Neuronal stem cell (in vitro differentiated cells): ENCODE measurements around the gene CEP170.

Experiments
- DNase-seq: peaks from one replicate; pipeline ENCODE4 v3.0.0-alpha.2; 2013; ENCODE audit warnings: low spot score
- H2AFZ ChIP-seq: one replicate; pipeline ENCODE4 v1.6.1; 2013; ENCODE audit warnings: mild to moderate bottlenecking, low read length, inconsistent platforms
- H2AK5ac ChIP-seq: 2 replicates; pipeline ENCODE4 v1.6.1; 2013; ENCODE audit warnings: low read depth, mild to moderate bottlenecking, inconsistent platforms, low read length, moderate library complexity, mixed read lengths
- H2BK120ac ChIP-seq: 2 replicates; pipeline ENCODE4 v1.6.1; 2013; ENCODE audit warnings: low read depth, mild to moderate bottlenecking, inconsistent platforms, low read length, moderate library complexity, mixed read lengths
- H2BK12ac ChIP-seq: one replicate; pipeline ENCODE4 v1.6.1; 2013; ENCODE audit warnings: low read length, inconsistent platforms
- H2BK15ac ChIP-seq: 2 replicates; pipeline ENCODE4 v1.6.1; 2013; ENCODE audit warnings: mild to moderate bottlenecking, low read length, inconsistent platforms, mixed read lengths
- H2BK5ac ChIP-seq: one replicate; pipeline ENCODE4 v1.6.1; 2013; ENCODE audit warnings: inconsistent platforms, mild to moderate bottlenecking, low read length, moderate library complexity
- H3K14ac ChIP-seq: one replicate; pipeline ENCODE4 v1.6.1; 2013; ENCODE audit warnings: low read length, inconsistent platforms
- H3K18ac ChIP-seq: 2 replicates; pipeline ENCODE4 v1.6.1; 2013; ENCODE audit warnings: low read length, inconsistent platforms
- H3K23ac ChIP-seq: 2 replicates; pipeline ENCODE4 v1.6.1; 2013; ENCODE audit warnings: low read depth, mild to moderate bottlenecking, mixed read lengths, low read length, inconsistent platforms; ENCODE audit not compliant: poor library complexity
- H3K27ac ChIP-seq: replicated peaks from 3 replicates; pipeline ENCODE4 v1.5.1; 2013; ENCODE audit warnings: low read length, inconsistent platforms
- H3K27me3 ChIP-seq, 3 experiments: 2 replicates each; pipeline ENCODE4 v1.6.1; 2013; ENCODE audit warnings: low read length in 3 of 3, mild to moderate bottlenecking in 2 of 3, inconsistent platforms in 1 of 3, low read depth in 1 of 3, mixed read lengths in 1 of 3, moderate library complexity in 1 of 3; ENCODE audit not compliant: control insufficient read depth in 3 of 3, insufficient read depth in 3 of 3
- H3K36me3 ChIP-seq, 2 donors: replicated peaks in 1 of 2; 2 replicates each; pipeline ENCODE4 v1.6.1; 2013; ENCODE audit warnings: low read length in 2 of 2; ENCODE audit not compliant: control insufficient read depth in 2 of 2, insufficient read depth in 2 of 2
- H3K4ac ChIP-seq: 2 replicates; pipeline ENCODE4 v1.6.1; 2013; ENCODE audit warnings: inconsistent platforms, mild to moderate bottlenecking, low read length, moderate library complexity
- H3K4me1 ChIP-seq, 2 donors: 1 replicate in 1 of 2; 2 replicates in 1 of 2; pipeline ENCODE4 v1.6.1; 2013; ENCODE audit warnings: low read length in 2 of 2, low read depth in 1 of 2; ENCODE audit not compliant: control insufficient read depth in 2 of 2, insufficient read depth in 1 of 2
- H3K4me2 ChIP-seq: one replicate; pipeline ENCODE4 v1.6.1; 2013; ENCODE audit warnings: mild to moderate bottlenecking, low read length, inconsistent platforms; ENCODE audit not compliant: insufficient read depth, poor library complexity, severe bottlenecking
- H3K4me3 ChIP-seq, 2 donors: 2 replicates each; pipeline ENCODE4 v1.5.1; 2013; ENCODE audit warnings: low read length in 2 of 2, mild to moderate bottlenecking in 2 of 2, inconsistent platforms in 1 of 2, moderate library complexity in 1 of 2
- H3K79me1 ChIP-seq: one replicate; pipeline ENCODE4 v1.6.1; 2013; ENCODE audit warnings: low read depth, mild to moderate bottlenecking, inconsistent platforms, low read length, moderate library complexity
- H3K9ac ChIP-seq: one replicate; pipeline ENCODE4 v1.6.1; 2013; ENCODE audit warnings: mild to moderate bottlenecking, low read depth, low read length, inconsistent platforms; ENCODE audit not compliant: poor library complexity
- H3K9me3 ChIP-seq, 2 donors: replicated peaks in 1 of 2; 2 replicates each; pipeline versions ENCODE3 to v1.6.1; 2013; ENCODE audit warnings: low read length in 2 of 2, mild to moderate bottlenecking in 2 of 2, inconsistent platforms in 1 of 2, low read depth in 1 of 2, mixed read lengths in 1 of 2, moderate library complexity in 1 of 2; ENCODE audit not compliant: control insufficient read depth in 2 of 2, insufficient read depth in 1 of 2
- H4K8ac ChIP-seq: one replicate; pipeline ENCODE4 v1.6.1; 2013; ENCODE audit warnings: low read depth, mild to moderate bottlenecking, inconsistent platforms, low read length, moderate library complexity
- H4K91ac ChIP-seq: one replicate; pipeline ENCODE4 v1.6.1; 2013; ENCODE audit warnings: low read length, low read depth, mild to moderate bottlenecking, inconsistent platforms; ENCODE audit not compliant: poor library complexity
- WGBS, 2 donors: extraction: QIAGEN DNeasy Blood & Tissue Kit; methylation state at CpG; one replicate each; pipeline ENCODE4 v1.1.7; 2013; ENCODE audit warnings: missing lambda C conversion rate in 2 of 2, mixed read lengths in 1 of 2; ENCODE audit not compliant: insufficient read length in 2 of 2, insufficient replicate concordance in 1 of 2; ENCODE audit errors: extremely low coverage in 2 of 2; 5-methylcytosine and 5-hydroxymethylcytosine counted together

CEP170 gene

DNA sequence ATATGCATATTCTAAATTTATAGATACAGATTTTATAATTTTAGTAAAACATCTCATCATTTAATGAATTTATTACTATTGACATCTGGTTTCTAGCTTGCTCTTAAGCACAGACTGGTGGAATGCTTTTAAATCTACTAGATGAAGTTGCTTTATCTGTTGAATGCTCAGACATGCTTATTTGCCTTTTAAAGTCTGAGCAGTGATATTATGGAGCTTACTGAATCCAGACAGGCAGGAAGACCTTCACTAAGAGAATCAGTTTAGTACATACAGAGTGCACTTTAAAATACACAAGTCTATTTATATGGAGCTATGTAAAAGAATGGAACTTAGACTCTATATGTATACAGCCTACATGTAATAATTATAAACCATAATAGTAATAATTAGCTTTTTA, 17.3 kb upstream of the CEP170 start:
- Histone ChIP-seq H2BK12ac (no peak overlapping the region), H3K36me3 (peaks cover 0 to 47% of the 10 kb centered on the region in 2 donors), H3K9me3 (peaks cover 0 to 3% of the 10 kb centered on the region in 2 donors), H3K4me3 (no peak overlapping the region), H4K91ac (no peak overlapping the region), H3K23ac (no peak overlapping the region), H3K27me3 (no peaks in the 10 kb centered on the region), H3K18ac (no peak overlapping the region), H3K4ac (no peak overlapping the region), H3K4me1 (peaks cover 0 to 5% of the 10 kb centered on the region in 2 donors), H2BK5ac (no peak overlapping the region), H2AFZ (no peak overlapping the region), H2AK5ac (no peak overlapping the region), H3K4me2 (no peak overlapping the region), H3K9ac (no peak overlapping the region), H3K27ac (no peak overlapping the region), H3K79me1 (no peaks in the 10 kb centered on the region), H2BK15ac (no peak overlapping the region), H4K8ac (no peak overlapping the region), H2BK120ac (no peak overlapping the region), H3K14ac (no peak overlapping the region)
- no peak for DNase-seq

- Histone ChIP-seq H3K9me3 (no peaks in the 10 kb centered on the region), H3K18ac (no peak overlapping the region), H3K9ac (no peak overlapping the region), H3K27me3 (no peaks in the 10 kb centered on the region), H4K8ac (no peak overlapping the region), H2BK15ac (no peak overlapping the region), H3K14ac (no peak overlapping the region), H3K79me1 (no peaks in the 10 kb centered on the region), H2BK12ac (no peak overlapping the region), H3K4me3 (no peak overlapping the region), H2AFZ (no peak overlapping the region), H2BK5ac (no peak overlapping the region), H2AK5ac (no peak overlapping the region), H3K27ac (no peak overlapping the region), H3K4ac (no peak overlapping the region), H2BK120ac (no peak overlapping the region), H3K36me3 (peaks cover 0 to 43% of the 10 kb centered on the region in 2 donors), H4K91ac (no peak overlapping the region), H3K4me1 (peaks cover 0 to 5% of the 10 kb centered on the region in 2 donors), H3K23ac (no peak overlapping the region), H3K4me2 (no peak overlapping the region)
- no CpG with 5 or more reads among the region's 1 CpG for WGBS, 2 donors
- DNase-seq = no peak
Measured at GRCh38 chr1:243271996-243272395, 16.9 kb upstream of the CEP170 start.

GRCh38 chr1:243270097-243270864, 15.2 kb upstream of the CEP170 start:
- DNase-seq = no peak
- no peaks in the 10 kb centered on the region for H3K27me3 ChIP-seq
- H3K4me3 ChIP-seq = no peak overlapping the region
- no peak overlapping the region for H3K23ac ChIP-seq
- no peak overlapping the region for H2AK5ac ChIP-seq
- H4K8ac ChIP-seq = no peak overlapping the region
- WGBS, 2 donors = no CpG with 5 or more reads among the region's 6 CpGs
- H3K4me2 ChIP-seq = no peak overlapping the region
- H3K4ac ChIP-seq = no peak overlapping the region
- no peaks in the 10 kb centered on the region for H3K9me3 ChIP-seq
- no peak overlapping the region for H3K14ac ChIP-seq
- H2BK5ac ChIP-seq = no peak overlapping the region
- no peak overlapping the region for H2BK15ac ChIP-seq
- H3K18ac ChIP-seq = no peak overlapping the region
- H2AFZ ChIP-seq = no peak overlapping the region
- H3K36me3 ChIP-seq = peaks cover 0 to 30% of the 10 kb centered on the region in 2 donors
- no peak overlapping the region for H3K27ac ChIP-seq
- no peak overlapping the region for H3K9ac ChIP-seq
- no peak overlapping the region for H2BK12ac ChIP-seq
- H4K91ac ChIP-seq = no peak overlapping the region
- H3K4me1 ChIP-seq = peaks cover 0 to 5% of the 10 kb centered on the region in 2 donors
- no peaks in the 10 kb centered on the region for H3K79me1 ChIP-seq
- no peak overlapping the region for H2BK120ac ChIP-seq

DNA sequence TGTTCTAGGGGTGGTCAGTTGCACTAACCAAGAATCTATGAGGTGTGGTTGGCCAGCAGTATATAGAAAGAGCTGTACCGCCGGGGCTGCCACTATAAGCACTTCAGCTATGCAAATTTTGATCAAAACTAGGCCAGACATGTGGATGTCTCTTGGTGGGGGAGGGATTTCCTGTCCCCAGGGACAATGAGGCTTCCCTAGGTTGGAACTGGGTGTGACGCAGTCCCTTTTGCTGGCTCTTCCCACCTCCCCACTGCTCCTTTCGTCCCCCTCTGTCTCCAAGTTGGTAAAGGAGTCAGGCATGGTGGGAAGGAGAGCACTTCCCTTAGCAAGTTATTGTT, 14.3 kb upstream of the CEP170 start:
- Histone ChIP-seq H3K27ac (no peak overlapping the region), H3K4me3 (no peak overlapping the region), H3K9me3 (no peaks in the 10 kb centered on the region), H3K18ac (no peak overlapping the region), H3K79me1 (no peaks in the 10 kb centered on the region), H2BK120ac (no peak overlapping the region), H2AK5ac (no peak overlapping the region), H4K91ac (no peak overlapping the region), H2BK15ac (no peak overlapping the region), H3K4me2 (no peak overlapping the region), H2BK5ac (no peak overlapping the region), H3K23ac (no peak overlapping the region), H4K8ac (no peak overlapping the region), H2BK12ac (no peak overlapping the region), H3K36me3 (peaks cover 0 to 22% of the 10 kb centered on the region in 2 donors), H2AFZ (no peak overlapping the region), H3K14ac (no peak overlapping the region), H3K4me1 (peaks cover 0 to 5% of the 10 kb centered on the region in 2 donors), H3K4ac (no peak overlapping the region), H3K9ac (no peak overlapping the region), H3K27me3 (no peaks in the 10 kb centered on the region)
- no CpG with 5 or more reads among the region's 4 CpGs for WGBS, 2 donors
- no peak for DNase-seq
